Activated CD8-positive, alpha-beta T cell treated with anti-CD3 and anti-CD28 coated beads for 36 hours (primary cell): ENCODE data around the gene OR1F1. TPM values are rescaled to one million over a fixed set of nuclear protein-coding genes. Genes with fewer than 3 reads are reported as not detected.

Experiments
- ATAC-seq: fragments of 200-7000 bp; cut with Tn5 transposase; one replicate; pipeline ENCODE4 v1.10.0; 2021; ENCODE audit warnings: mild to moderate bottlenecking, moderate library complexity
- CTCF ChIA-PET: fragments of 350-600 bp; sonication (Branson Sonifier 250); formaldehyde crosslinking; loops from one replicate; lab custom pipeline; 2021; ENCODE audit warnings: antibody characterized with exemption; lab: Charles Lee
- POLR2A ChIA-PET: fragments of 350-600 bp; sonication (Branson Sonifier 250); formaldehyde crosslinking; loops from one replicate; lab custom pipeline; 2021; ENCODE audit warnings: antibody characterized with exemption; lab: Charles Lee
- DNase-seq: peaks from one replicate; pipeline ENCODE4 v3.0.0-alpha.2; 2020
- H3K27ac Mint-ChIP-seq: one replicate; pipeline ENCODE4 v1.8.0; 2021; ENCODE audit warnings: mild to moderate bottlenecking, mixed read lengths
- H3K27me3 Mint-ChIP-seq: one replicate; pipeline ENCODE4 v1.8.0; 2021; ENCODE audit warnings: mixed read lengths
- H3K36me3 Mint-ChIP-seq: one replicate; pipeline ENCODE4 v1.8.0; 2021; ENCODE audit warnings: low read depth, mixed read lengths
- H3K4me1 Mint-ChIP-seq: one replicate; pipeline ENCODE4 v1.8.0; 2021; ENCODE audit warnings: low read depth, mixed read lengths
- H3K4me3 Mint-ChIP-seq: one replicate; pipeline ENCODE4 v1.8.0; 2021; ENCODE audit warnings: mild to moderate bottlenecking, moderate library complexity, mixed read lengths
- H3K9me3 Mint-ChIP-seq: one replicate; pipeline ENCODE4 v1.8.0; 2021; ENCODE audit warnings: mixed read lengths
- CTCF ChIP-seq: fragments of 200-600 bp; IDR thresholded peaks from one replicate; pipeline ENCODE4 v1.8.0; 2022; ENCODE audit warnings: antibody characterized with exemption, mild to moderate bottlenecking
- intact Hi-C: fragments of 100-400 bp; cut with micrococcal nuclease; formaldehyde crosslinking; loops from one replicate; pipeline ENCODE4 v1.10.0; 2022
- total RNA-seq, 2 experiments: library from RNA; stranded (reverse); gene quantifications; one replicate each; pipeline ENCODE4 v1.2.3, GENCODE V29; 2021

The OR1F1 gene
- total RNA-seq, 2 experiments from 2014 or later = not detected

GRCh38 chr16:3140603-3141427 lies 47.2 kb upstream of the OR1F1 start:
- intact Hi-C loops = no loop called here
- Mint-ChIP-seq H3K27ac (no peak overlapping the region), H3K9me3 (no peaks in the 10 kb centered on the region), H3K36me3 (peaks cover 8% of the 10 kb centered on the region), H3K4me1 (peaks cover 6% of the 10 kb centered on the region), H3K4me3 (no peak overlapping the region), H3K27me3 (no peaks in the 10 kb centered on the region)
- ATAC-seq (no peak), DNase-seq (no peak)
- ChIA-PET CTCF (interaction anchor here (1.2 to 2.5 kb wide), 3 partner anchors 8 to 81 kb away, joined by 3 to 15 read pairs (median 4); no protein-coding TSS in a partner anchor), POLR2A (no interaction called here)
- TF ChIP-seq CTCF = no peak

GRCh38 chr16:3141781-3142311 lies 46.2 kb upstream of the OR1F1 start:
- Mint-ChIP-seq H3K27me3 (no peaks in the 10 kb centered on the region), H3K9me3 (no peaks in the 10 kb centered on the region), H3K4me1 (peaks cover under 1% of the 10 kb centered on the region), H3K27ac (no peak overlapping the region), H3K4me3 (no peak overlapping the region), H3K36me3 (peaks cover 8% of the 10 kb centered on the region)
- POLR2A ChIA-PET = no interaction called here
- TF ChIP-seq CTCF = no peak
- ATAC-seq (no peak), DNase-seq (no peak)
- CTCF ChIA-PET = interaction anchor here (1.2 to 1.5 kb wide), 2 partner anchors 7 to 82 kb away, joined by 3 to 4 read pairs; no protein-coding TSS in a partner anchor
- intact Hi-C loops = no loop called here

GRCh38 chr16:3142327-3142726 lies 45.7 kb upstream of the OR1F1 start:
- no peaks in the 10 kb centered on the region for H3K9me3 Mint-ChIP-seq
- no peak for TF ChIP-seq CTCF
- intact Hi-C loops = no loop called here
- ATAC-seq (no peak), DNase-seq (no peak)
- H3K4me1 Mint-ChIP-seq = no peaks in the 10 kb centered on the region
- ChIA-PET POLR2A (interaction anchor here (1.1 kb wide), 1 partner anchor 123 kb away, joined by 3 read pairs; no protein-coding TSS in a partner anchor), CTCF (interaction anchor here (3.3 kb wide), 1 partner anchor 12 kb away, joined by 16 read pairs; no protein-coding TSS in a partner anchor)
- H3K36me3 Mint-ChIP-seq = peaks cover 8% of the 10 kb centered on the region
- no peak overlapping the region for H3K27ac Mint-ChIP-seq
- H3K27me3 Mint-ChIP-seq = no peaks in the 10 kb centered on the region
- H3K4me3 Mint-ChIP-seq = no peak overlapping the region

- no peak for TF ChIP-seq CTCF
- Mint-ChIP-seq H3K36me3 (peaks cover 8% of the 10 kb centered on the region), H3K4me3 (no peak overlapping the region), H3K27me3 (no peaks in the 10 kb centered on the region), H3K27ac (no peak overlapping the region), H3K4me1 (no peaks in the 10 kb centered on the region), H3K9me3 (no peaks in the 10 kb centered on the region)
- intact Hi-C loops = no loop called here
- ATAC-seq (no peak), DNase-seq (no peak)
- ChIA-PET CTCF (interaction anchor here (3.3 kb wide), 1 partner anchor 12 kb away, joined by 16 read pairs; no protein-coding TSS in a partner anchor), POLR2A (interaction anchor here (1.1 kb wide), 1 partner anchor 122 kb away, joined by 3 read pairs; no protein-coding TSS in a partner anchor)
Measured at GRCh38 chr16:3142770-3143169, 45.2 kb upstream of the OR1F1 start.
